Pancreas (tissue), 10 donors: ENCODE results near the gene FGD4. TPM values are rescaled to one million over a fixed set of nuclear protein-coding genes. Genes with fewer than 3 reads are reported as not detected.

Experiments used
- ATAC-seq, 4 donors: fragments of 200-7000 bp; cut with Tn5 transposase; one replicate each; pipeline versions ENCODE4 v1.8.0 to v1.9.1; 2020; ENCODE audit warnings: mild to moderate bottlenecking in 4 of 4, moderate library complexity in 4 of 4
- DNase-seq, 6 donors: peaks; one replicate each; pipeline ENCODE4 v3.0.0-alpha.2; 2020
- FAIRE-seq: peaks from 2 replicates; lab custom pipeline; 2012; peaks lifted over from hg19 to GRCh38; lab: Jason Lieb, UNC
- H3K27ac ChIP-seq, 4 donors: fragments of 200-600 bp; sonication (generic); 1 replicate in 3 of 4; 2 replicates in 1 of 4; pipeline versions ENCODE4 v1.5.0 to v1.8.0; 2020
- H3K27me3 ChIP-seq, 4 donors: fragments of 200-600 bp; one replicate each; pipeline ENCODE4 v1.8.0; 2021
- H3K36me3 ChIP-seq, 3 donors: fragments of 200-600 bp; sonication (generic) in 1 of 3; one replicate each; pipeline versions ENCODE4 v1.5.0 to v1.8.0; 2020 to 2021
- H3K4me1 ChIP-seq, 3 donors: fragments of 200-600 bp; one replicate each; pipeline ENCODE4 v1.8.0; 2021
- H3K4me3 ChIP-seq, 4 donors: fragments of 200-600 bp; sonication (generic) in 2 of 4; one replicate each; pipeline versions ENCODE4 v1.5.0 to v1.8.0; 2020 to 2021
- H3K9me3 ChIP-seq, 4 donors: fragments of 200-600 bp; one replicate each; pipeline ENCODE4 v1.8.0; 2021
- CTCF ChIP-seq, 4 donors: fragments of 200-600 bp; sonication (generic) in 3 of 4; IDR thresholded peaks; one replicate each; pipeline versions ENCODE4 v1.5.0 to v1.8.0; 2021; ENCODE audit warnings: antibody characterized with exemption in 4 of 4
- WGBS, 2 donors: extraction: QIAGEN DNeasy Blood & Tissue Kit; methylation state at CpG; one replicate each; pipeline ENCODE4 v1.1.7; 2013; 5-methylcytosine and 5-hydroxymethylcytosine counted together
- intact Hi-C, 3 donors: fragments of 100-400 bp; cut with DNase I; formaldehyde crosslinking; loops; one replicate each; pipeline versions ENCODE4 v1.11.1 to v1.14.2; 2022
- polyA plus RNA-seq, 2 donors: library from polyadenylated mRNA; stranded (reverse); fragments of 200-250 nt; gene quantifications; one replicate each; pipeline ENCODE4 v1.2.3, GENCODE V29; 2013
- total RNA-seq, 6 donors: library from RNA; stranded (reverse); fragmentation: NEBNext Ultra II Directional in 4 of 6; extraction: Animal tissue kit (Norgen Biotek cat#: 25700) in 4 of 6; gene quantifications; one replicate each; pipeline versions ENCODE4 v1.2.1 to v1.2.4, GENCODE V29; 2021 to 2023
- donor health status: healthy with polysubstance abuse.
- donor health status: DM: no; HTN: no; CAD: no; lungs with moderate emphysema.
- donor health status: DM: no; HTN: no; CAD: no.
- donor health status: control.
- donor health status: control.
- donor health status: Bipolar disorder and iron deficiency.
- donor health status: DM: yes; HTN: yes; CAD: no.
- donor health status: DM: no; HTN: no; CAD: no.
- donor health status: DM: no; HTN: no; CAD: no.
- donor health status: DM: yes; HTN: yes; CAD: no.

FGD4 gene
- total and polyA plus RNA-seq, 8 donors = 3.6 to 26.5 (median 14.5) TPM

GRCh38 chr12:32431025-32431424, 31.7 kb downstream of the FGD4 start:
- Histone ChIP-seq H3K36me3 (no peaks in the 10 kb centered on the region), H3K27me3 (no peaks in the 10 kb centered on the region), H3K4me3 (no peak overlapping the region), H3K9me3 (no peaks in the 10 kb centered on the region), H3K27ac (no peak overlapping the region), H3K4me1 (no peaks in the 10 kb centered on the region)
- DNase-seq (no peak), ATAC-seq (no peak), FAIRE-seq (no peak)
- 83 to 84% methylated on average over 6 of the region's 6 CpGs for WGBS, 2 donors
- no peak for TF ChIP-seq CTCF (IDR thresholded peaks at IDR 0.05)
- intact Hi-C loops = no loop called here

GRCh38 chr12:32435921-32436705, 36.8 kb downstream of the FGD4 start:
- H3K27me3 ChIP-seq = no peaks in the 10 kb centered on the region
- no peaks in the 10 kb centered on the region for H3K9me3 ChIP-seq
- 76 to 80% methylated on average over 7 of the region's 7 CpGs for WGBS, 2 donors
- no peak for TF ChIP-seq CTCF (IDR thresholded peaks at IDR 0.05)
- no peak overlapping the region for H3K4me3 ChIP-seq
- H3K27ac ChIP-seq = peak overlapping the region in 1 of 4 donors; percentile 0
- ATAC-seq (no peak), DNase-seq (no peak), FAIRE-seq (no peak)
- intact Hi-C loops = no loop called here
- H3K4me1 ChIP-seq = peaks cover 0 to 9% (median 0%) of the 10 kb centered on the region in 3 donors
- H3K36me3 ChIP-seq = no peaks in the 10 kb centered on the region

GRCh38 chr12:32437095-32437515, 37.7 kb downstream of the FGD4 start:
- Histone ChIP-seq H3K36me3 (no peaks in the 10 kb centered on the region), H3K9me3 (no peaks in the 10 kb centered on the region), H3K4me1 (peaks cover 0 to 9% (median 0%) of the 10 kb centered on the region in 3 donors), H3K27me3 (no peaks in the 10 kb centered on the region), H3K4me3 (no peak overlapping the region), H3K27ac (peak overlapping the region in 1 of 4 donors; percentile 0)
- intact Hi-C loops = no loop called here
- FAIRE-seq (no peak), DNase-seq (no peak), ATAC-seq (peak in 2 of 4 donors; percentile 39 to 69)
- 78 to 82% methylated on average over 9 of the region's 9 CpGs for WGBS, 2 donors
- TF ChIP-seq CTCF (IDR thresholded peaks at IDR 0.05) = no peak

- peak overlapping the region in 2 of 4 donors; percentile 11 to 62 for H3K27ac ChIP-seq
- 58 to 65% methylated on average over 9 of the region's 9 CpGs for WGBS, 2 donors
- H3K9me3 ChIP-seq = no peaks in the 10 kb centered on the region
- FAIRE-seq (no peak), ATAC-seq (peak; percentile 67 to 83 (median 76)), DNase-seq (peak in 3 of 6 donors; percentile 19 to 26 (median 24))
- no peaks in the 10 kb centered on the region for H3K27me3 ChIP-seq
- H3K4me1 ChIP-seq = peaks cover 5 to 10% (median 9%) of the 10 kb centered on the region in 3 donors
- no peak overlapping the region for H3K4me3 ChIP-seq
- H3K36me3 ChIP-seq = no peaks in the 10 kb centered on the region
- TF ChIP-seq CTCF (IDR thresholded peaks at IDR 0.05) = no peak
- intact Hi-C loops = no loop called here
Observed at GRCh38 chr12:32440120-32440865, 40.9 kb downstream of the FGD4 start.
